ENCODE data around the gene PTOV1. TPM values are rescaled to one million over a fixed set of nuclear protein-coding genes. Genes with fewer than 3 reads are reported as not detected.

The PTOV1 gene
- total RNA-seq, 1 experiment from 2014 or later: 25.8 TPM

DNA sequence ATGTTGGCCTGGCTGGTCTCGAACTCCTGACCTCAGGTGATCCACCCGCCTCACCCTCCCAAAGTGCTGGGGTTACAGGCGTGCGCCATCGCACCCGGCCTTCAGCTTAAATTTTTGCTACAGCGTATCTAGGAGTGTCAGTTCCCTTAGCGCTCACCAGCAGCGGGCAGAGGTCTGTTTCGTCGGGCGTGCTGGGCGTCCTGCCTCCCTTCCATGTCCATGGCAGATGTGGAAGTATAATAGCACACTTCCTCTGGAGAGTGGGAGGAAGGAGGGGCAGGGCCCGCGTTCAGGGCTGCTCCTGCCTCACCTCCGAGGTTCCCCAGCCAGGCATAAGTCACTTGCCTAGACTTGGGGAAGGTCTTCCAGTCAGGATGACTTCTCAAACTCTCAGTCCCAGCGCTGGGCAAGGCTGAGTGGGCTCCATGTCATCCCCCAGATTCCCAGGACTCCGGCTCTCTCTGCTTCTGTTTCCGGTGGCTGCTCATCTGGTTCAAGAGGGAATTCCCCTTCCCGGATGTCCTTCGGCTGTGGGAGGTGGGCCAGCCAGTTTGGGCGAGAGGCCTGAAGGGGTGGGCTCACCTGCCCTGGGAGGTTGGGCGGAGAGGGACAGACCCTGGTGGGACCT is 36.2 kb downstream of the PTOV1 start:
- DNase-seq (ENCODE audit: extremely low read depth, low read depth): no peak

DNA sequence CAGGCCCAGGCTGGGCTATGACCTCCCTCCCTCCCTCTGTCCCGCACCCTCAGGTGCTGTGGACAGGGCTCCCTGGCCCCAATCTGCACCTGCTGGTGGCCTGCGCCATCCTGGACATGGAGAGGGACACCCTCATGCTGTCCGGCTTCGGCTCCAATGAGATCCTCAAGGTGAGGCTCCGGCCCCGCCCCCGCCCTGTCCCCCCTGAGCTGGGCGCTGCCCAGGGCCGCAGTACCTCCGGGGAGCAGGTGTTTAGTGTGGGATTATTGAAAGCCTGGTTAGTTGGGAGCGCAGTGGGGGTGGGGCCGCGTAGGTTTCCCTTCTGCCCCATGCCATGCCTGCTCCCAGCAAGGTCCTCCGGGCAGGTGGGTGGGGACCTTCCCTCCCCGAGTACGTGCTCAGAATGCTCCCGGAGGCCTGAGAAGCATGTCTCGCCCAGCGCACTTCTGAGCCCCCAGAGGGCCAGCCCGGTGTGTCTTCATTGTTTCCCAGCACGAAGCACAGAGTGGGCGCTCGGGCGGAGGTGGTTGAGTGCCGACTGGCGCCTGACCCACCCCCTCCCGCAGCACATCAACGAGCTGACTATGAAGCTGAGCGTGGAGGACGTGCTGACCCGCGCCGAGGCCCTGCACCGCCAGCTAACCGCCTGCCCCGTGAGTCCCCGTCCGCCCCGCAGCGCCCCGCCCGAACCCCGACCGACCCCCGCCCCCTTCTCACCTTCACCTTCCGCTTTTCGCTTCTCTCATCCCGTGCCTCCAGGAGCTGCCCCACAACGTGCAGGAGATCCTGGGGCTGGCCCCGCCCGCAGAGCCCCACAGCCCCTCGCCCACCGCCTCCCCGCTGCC is 36.9 kb downstream of the PTOV1 start:
- DNase-seq (ENCODE audit: extremely low read depth, low read depth): no peak

GRCh38 chr19:49888510-49888824 is 37.5 kb downstream of the PTOV1 start:
- DNase-seq (ENCODE audit: extremely low read depth, low read depth): no peak

GRCh38 chr19:49889038-49889686 is 38.2 kb downstream of the PTOV1 start:
- DNase-seq (ENCODE audit: extremely low read depth, low read depth): no peak

GRCh38 chr19:49889687-49890348 is 38.9 kb downstream of the PTOV1 start:
- peak; percentile 53 for DNase-seq (ENCODE audit: extremely low read depth, low read depth)

DNA sequence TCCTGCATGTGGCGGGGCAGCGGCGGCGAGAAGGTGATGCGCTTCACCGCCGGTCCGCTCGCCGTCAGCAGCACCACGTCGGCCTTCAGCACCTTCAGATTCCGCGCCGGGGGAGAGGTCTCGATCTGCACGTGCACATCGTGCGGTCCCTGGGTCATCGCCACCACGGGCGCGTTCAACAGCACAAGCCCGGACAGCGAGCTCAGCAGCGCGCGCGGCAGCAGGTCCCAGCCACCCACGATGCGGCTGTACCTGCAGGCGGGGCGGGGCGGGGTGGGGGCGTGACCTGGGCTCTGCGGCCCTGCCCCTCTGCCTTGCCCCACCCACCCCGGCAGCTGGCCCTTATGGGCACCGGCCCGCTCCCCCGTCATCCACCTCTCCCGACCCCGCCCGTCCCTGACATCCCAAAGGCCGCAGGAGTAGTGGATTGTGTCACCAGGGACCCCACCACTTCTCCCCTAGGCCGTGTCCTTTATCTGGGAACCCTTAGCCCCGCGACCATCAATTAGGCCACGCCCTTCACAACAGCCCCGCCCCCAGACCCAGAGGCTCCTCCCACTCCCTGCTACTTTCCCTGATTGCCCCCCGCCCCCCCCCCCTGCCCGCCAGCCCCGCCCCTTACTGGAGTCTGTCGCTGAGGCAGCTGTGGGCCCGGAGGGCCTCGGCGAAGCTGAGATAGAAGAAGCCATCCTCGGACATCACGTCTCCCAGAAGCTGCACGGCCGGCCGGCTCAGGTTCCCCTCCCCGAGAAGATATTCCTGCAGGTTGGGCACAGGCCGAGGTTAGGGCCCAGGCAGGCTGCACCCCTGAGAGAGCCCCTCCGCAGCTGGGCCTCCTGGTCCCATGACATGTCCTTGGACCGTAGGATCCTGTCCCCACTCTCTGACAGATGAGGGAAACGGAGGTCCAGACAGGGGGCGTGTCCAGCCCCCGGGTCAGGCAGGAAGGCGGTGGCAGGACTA is 39.7 kb downstream of the PTOV1 start:
- no peak for DNase-seq (ENCODE audit: extremely low read depth, low read depth)

- no peak for DNase-seq (ENCODE audit: extremely low read depth, low read depth)
Observed at GRCh38 chr19:49891393-49891792, 40.4 kb downstream of the PTOV1 start.

DNA sequence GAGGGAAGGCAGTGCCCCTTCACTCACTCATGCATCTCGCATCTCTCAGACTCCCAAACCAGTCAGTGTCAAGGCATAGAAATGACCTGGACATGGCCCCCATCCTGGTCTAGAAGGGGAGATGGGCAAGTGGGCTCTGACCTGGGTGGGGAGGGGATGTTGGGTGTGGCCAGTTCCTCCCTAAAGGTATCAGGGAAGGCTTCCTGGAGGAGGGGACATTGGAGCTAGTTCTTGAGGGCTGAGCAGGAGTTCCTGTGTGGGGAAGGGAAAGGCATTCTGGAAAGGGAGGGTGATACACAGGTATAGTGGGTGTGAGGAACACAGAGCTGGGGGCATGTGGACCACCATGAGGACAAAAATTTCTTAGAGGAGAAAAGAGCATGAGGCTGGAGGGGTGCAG is 41.8 kb downstream of the PTOV1 start:
- no peak for DNase-seq (ENCODE audit: extremely low read depth, low read depth)

DNA sequence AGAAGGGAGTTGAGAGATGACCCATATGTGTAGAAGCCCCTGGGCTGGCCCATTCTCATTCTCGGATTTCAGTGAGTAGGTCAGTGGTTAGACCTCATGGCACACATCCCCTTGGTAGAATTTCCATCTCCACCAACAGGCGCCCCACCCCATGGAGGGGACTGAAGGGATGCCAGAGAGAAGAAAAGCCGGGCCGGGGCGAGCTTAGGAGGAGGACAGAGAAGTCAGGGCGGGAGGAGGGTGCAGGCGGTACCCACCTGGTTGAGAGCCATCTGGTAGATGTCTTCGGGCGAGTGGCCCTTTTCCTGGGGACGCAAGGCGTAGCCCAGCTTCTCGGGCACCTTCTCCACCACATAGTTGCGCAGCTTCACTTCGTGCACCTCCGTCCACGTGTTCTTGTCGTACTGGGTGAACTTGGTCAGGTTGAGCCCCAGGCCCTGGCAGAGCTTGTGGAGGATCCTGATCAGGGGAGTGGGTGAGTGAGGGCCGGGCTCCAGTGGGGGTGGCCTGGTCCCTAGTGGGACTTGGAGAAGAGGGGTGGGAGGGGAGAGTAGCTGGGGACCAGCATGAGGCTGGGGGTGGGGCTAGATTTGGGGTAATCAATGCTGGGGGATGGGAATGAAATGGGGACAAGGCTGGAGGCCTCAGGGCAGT is 43.2 kb downstream of the PTOV1 start:
- no peak for DNase-seq (ENCODE audit: extremely low read depth, low read depth)

DNA sequence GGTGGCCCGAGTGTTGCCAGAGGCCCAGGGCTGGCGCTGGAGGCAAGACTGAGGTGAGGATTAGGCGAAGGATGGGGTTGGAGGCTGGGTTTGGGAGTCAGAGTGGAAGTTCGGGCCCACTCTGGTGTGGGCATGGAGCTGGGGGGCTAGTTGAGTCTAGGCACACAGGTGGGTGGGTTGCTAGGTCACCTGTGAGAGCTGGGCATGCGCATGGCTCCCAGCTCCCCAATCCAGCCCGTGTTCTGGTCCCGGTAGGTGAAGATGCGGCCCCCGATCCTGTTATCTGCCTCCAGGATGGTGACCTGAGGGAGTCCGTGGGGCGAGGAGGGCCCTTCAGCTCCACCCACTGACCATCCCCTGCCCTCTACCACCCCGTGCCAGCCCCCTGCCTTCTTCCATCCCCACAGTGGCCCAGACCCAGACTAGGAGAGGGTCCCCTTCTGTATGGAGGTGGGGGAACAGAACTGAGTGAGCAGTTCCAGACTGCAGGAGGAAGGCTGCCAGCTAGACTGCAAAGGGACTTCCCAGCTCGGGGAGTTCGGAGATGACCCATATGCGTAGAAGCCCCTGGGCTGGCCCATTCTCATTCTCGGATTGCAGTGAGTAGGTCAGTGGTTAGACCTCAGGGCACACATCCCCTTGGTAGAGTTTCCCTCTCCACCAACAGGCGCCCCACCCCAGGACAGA is 44.1 kb downstream of the PTOV1 start:
- DNase-seq (ENCODE audit: extremely low read depth, low read depth): no peak

GRCh38 chr19:49895566-49896297 is 44.8 kb downstream of the PTOV1 start:
- DNase-seq (ENCODE audit: extremely low read depth, low read depth): no peak

- no peak for DNase-seq (ENCODE audit: extremely low read depth, low read depth)
Observed at GRCh38 chr19:49896863-49897621, 46.1 kb downstream of the PTOV1 start, which contains the start of gene IL4I1. IL4I1 (minus strand) TSS chr19:49896887; CDS start chr19:49896160, 727 bp downstream.

DNA sequence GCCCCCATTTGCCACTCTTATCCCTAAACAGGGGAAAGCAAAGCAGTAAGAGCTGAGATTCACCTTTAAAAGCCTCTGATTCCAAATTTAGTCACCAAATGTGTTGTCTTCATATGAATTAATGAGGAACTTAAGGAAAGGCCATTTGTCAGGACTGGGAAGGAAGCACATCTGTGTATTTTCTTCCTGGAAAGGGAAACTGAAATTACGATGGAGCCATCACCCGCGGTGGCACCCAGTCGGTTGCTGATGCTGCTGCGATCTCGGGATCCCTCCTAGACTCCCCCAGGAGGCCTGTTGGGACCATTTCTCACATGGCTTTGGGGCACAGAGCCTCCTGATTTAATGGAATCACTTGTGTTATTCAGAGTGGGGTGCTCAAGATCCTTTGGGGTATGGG is 53.2 kb downstream of the PTOV1 start:
- no peak for DNase-seq (ENCODE audit: extremely low read depth, low read depth)

- no peak for DNase-seq (ENCODE audit: extremely low read depth, low read depth)
Observed at GRCh38 chr19:49906879-49907564, 56.1 kb downstream of the PTOV1 start.

GRCh38 chr19:49907745-49908446 is 56.9 kb downstream of the PTOV1 start:
- no peak for DNase-seq (ENCODE audit: extremely low read depth, low read depth)
